Fibroblast of skin of right quadriceps (primary cell): Measurements from ENCODE around the gene TECPR2.
"Not testable (repeated sequence)": the region's sequence is repeated elsewhere in the genome, so short reads cannot be mapped to it uniquely, and the experiment has no call there.

Source experiments
- DNase-seq: peaks from one replicate; pipeline ENCODE4 v3.0.0-alpha.2; 2013

Gene TECPR2

GRCh38 chr14:102335163-102335562 lies 27.6 kb upstream of the TECPR2 start:
- DNase-seq = no peak

- no peak for DNase-seq
Measured at GRCh38 chr14:102338724-102339123, 24.0 kb upstream of the TECPR2 start.

- DNase-seq = no peak
Measured at GRCh38 chr14:102341566-102341965, 21.2 kb upstream of the TECPR2 start.

- no peak for DNase-seq
Measured at GRCh38 chr14:102342238-102342637, 20.5 kb upstream of the TECPR2 start.

- DNase-seq = no peak
Measured at GRCh38 chr14:102344084-102344483, 18.7 kb upstream of the TECPR2 start.

- DNase-seq = no peak
Measured at GRCh38 chr14:102344485-102344884, 18.3 kb upstream of the TECPR2 start.

GRCh38 chr14:102345232-102345631 lies 17.5 kb upstream of the TECPR2 start:
- no peak for DNase-seq

GRCh38 chr14:102346645-102347044 lies 16.1 kb upstream of the TECPR2 start:
- DNase-seq = no peak

GRCh38 chr14:102348376-102348775 lies 14.4 kb upstream of the TECPR2 start:
- DNase-seq = no peak

- DNase-seq = no peak
Measured at GRCh38 chr14:102351023-102351422, 11.7 kb upstream of the TECPR2 start.

- not testable (repeated sequence) for DNase-seq
Measured at GRCh38 chr14:102351593-102351992, 11.1 kb upstream of the TECPR2 start.

GRCh38 chr14:102352213-102352612 lies 10.5 kb upstream of the TECPR2 start:
- DNase-seq = no peak

- DNase-seq = no peak
Measured at GRCh38 chr14:102353126-102353619, 9.6 kb upstream of the TECPR2 start.

GRCh38 chr14:102356280-102356679 lies 6.5 kb upstream of the TECPR2 start:
- no peak for DNase-seq

- no peak for DNase-seq
Measured at GRCh38 chr14:102359341-102359740, 3.4 kb upstream of the TECPR2 start.

GRCh38 chr14:102360388-102360787 lies 2.4 kb upstream of the TECPR2 start:
- DNase-seq = no peak

GRCh38 chr14:102362084-102362483 lies 657 bp upstream of the TECPR2 start:
- peak; percentile 9 for DNase-seq

GRCh38 chr14:102363182-102363943 lies 622 bp downstream of the TECPR2 start:
- DNase-seq = peak; percentile 39

- no peak for DNase-seq
Measured at GRCh38 chr14:102370305-102370809, 7.6 kb downstream of the TECPR2 start.

- no peak for DNase-seq
Measured at GRCh38 chr14:102371361-102371760, 8.6 kb downstream of the TECPR2 start.

GRCh38 chr14:102373110-102373509 lies 10.4 kb downstream of the TECPR2 start:
- DNase-seq = no peak

- DNase-seq = no peak
Measured at GRCh38 chr14:102374264-102374663, 11.5 kb downstream of the TECPR2 start.

GRCh38 chr14:102375119-102375518 lies 12.4 kb downstream of the TECPR2 start:
- DNase-seq = no peak

- no peak for DNase-seq
Measured at GRCh38 chr14:102377696-102378095, 15.0 kb downstream of the TECPR2 start.

- DNase-seq = no peak
Measured at GRCh38 chr14:102378830-102379229, 16.1 kb downstream of the TECPR2 start.
